Breast epithelium (tissue), 3 donors: ENCODE measurements around the gene KRT6B.

Source experiments
- CTCF ChIP-seq, 3 donors: fragments of 450-650 bp; IDR thresholded peaks; one replicate each; pipeline ENCODE4 v1.5.1; 2016 to 2017; ENCODE audit warnings: antibody characterized with exemption in 3 of 3, mild to moderate bottlenecking in 3 of 3, moderate library complexity in 3 of 3
- POLR2A ChIP-seq: fragments of 450-650 bp; IDR thresholded peaks from one replicate; pipeline ENCODE4 v1.6.1; 2016; ENCODE audit warnings: antibody characterized with exemption, mild to moderate bottlenecking, moderate library complexity

- TF ChIP-seq POLR2A, result no peak
- no peak for TF ChIP-seq CTCF (IDR thresholded peaks at IDR 0.05)
Measured at GRCh38 chr12:52442600-52443061, 9.3 kb downstream of the KRT6B start.
